ENCODE data around the gene TDRD7. TPM values are rescaled to one million over a fixed set of nuclear protein-coding genes. Genes with fewer than 3 reads are reported as not detected.
A peak's percentile ranks its signal among the peaks of the same experiment; 100 is the strongest.

TDRD7 gene
- total and polyA plus RNA-seq, 2 of the 13 experiments (the other 11 are each of a cell fraction or from before 2014, with no cell fraction given): 9.8 to 15.5 TPM

GRCh38 chr9:97475059-97475458 is 63.2 kb downstream of the TDRD7 start:
- Histone ChIP-seq H3K79me2 (ENCODE audit: insufficient read depth, low read length) (no peaks in the 10 kb centered on the region), H3K27ac (ENCODE audit: extremely low read length, insufficient read depth, low read length) (no peak overlapping the region), H3K27me3 (ENCODE audit: control insufficient read depth in 1 of 2, insufficient read depth in 2 of 2, low read length in 2 of 2) (no peaks in the 10 kb centered on the region), H3K4me2 (ENCODE audit: low read depth, low read length) (no peak overlapping the region), H2AFZ (ENCODE audit: low read length) (no peak overlapping the region), H3K4me3 (replicated peaks in 1 of 3; ENCODE audit: insufficient read depth in 1 of 3, low read depth in 2 of 3, low read length in 3 of 3) (no peak overlapping the region), H3K36me3 (replicated peaks in 1 of 2; ENCODE audit: control insufficient read depth in 1 of 2, insufficient read depth in 2 of 2, low read length in 2 of 2) (peaks cover 3 to 26% of the 10 kb centered on the region in 2 experiments; a peak in 4 of 5 replicates), H4K20me1 (ENCODE audit: insufficient read depth, low read length) (no peaks in the 10 kb centered on the region), H3K4me1 (ENCODE audit: insufficient read depth, low read length) (peaks cover 8% of the 10 kb centered on the region), H3K9me3 (ENCODE audit: low read length) (no peaks in the 10 kb centered on the region), H3K9ac (ENCODE audit: insufficient read depth, low read depth, low read length) (no peak overlapping the region)
- ATAC-seq (no peak), FAIRE-seq (no peak), DNase-seq (ENCODE audit: low spot score) (no peak)
- in situ Hi-C loops (cut with HindIII; ENCODE audit: extremely low pct_ligation_motif_present, low pct_unique_long_range_greater_than_20kb): no loop called here
- intact Hi-C loops (cut with micrococcal nuclease; ENCODE audit: unreplicated experiment): no loop called here
- ChIA-PET CTCF (ENCODE audit: low intra/inter-chr PET ratio, low total read pairs) (no interaction called here), POLR2A (no interaction called here)
- TF ChIP-seq KAT2B (IDR thresholded peaks at IDR 0.05; ENCODE audit: borderline replicate concordance, low read depth, low read length) (no peak), PITX1 (CRISPR knock-in tag; IDR thresholded peaks at IDR 0.05) (no peak)
- 90% methylated on average over 2 of the region's 2 CpGs for WGBS (ENCODE audit: low lambda C conversion rate)
- no TSS peak for BruUV-seq (replicated peaks)

- Histone ChIP-seq H3K9me3 (ENCODE audit: low read length) (no peaks in the 10 kb centered on the region), H3K79me2 (ENCODE audit: insufficient read depth, low read length) (no peaks in the 10 kb centered on the region), H3K4me1 (ENCODE audit: insufficient read depth, low read length) (peaks cover 8% of the 10 kb centered on the region), H3K27ac (ENCODE audit: extremely low read length, insufficient read depth, low read length) (peak overlapping the region; percentile 49), H2AFZ (ENCODE audit: low read length) (no peak overlapping the region), H4K20me1 (ENCODE audit: insufficient read depth, low read length) (no peaks in the 10 kb centered on the region), H3K9ac (ENCODE audit: insufficient read depth, low read depth, low read length) (no peak overlapping the region), H3K4me2 (ENCODE audit: low read depth, low read length) (no peak overlapping the region), H3K4me3 (replicated peaks in 1 of 3; ENCODE audit: insufficient read depth in 1 of 3, low read depth in 2 of 3, low read length in 3 of 3) (no peak overlapping the region), H3K27me3 (ENCODE audit: control insufficient read depth in 1 of 2, insufficient read depth in 2 of 2, low read length in 2 of 2) (no peaks in the 10 kb centered on the region), H3K36me3 (replicated peaks in 1 of 2; ENCODE audit: control insufficient read depth in 1 of 2, insufficient read depth in 2 of 2, low read length in 2 of 2) (peaks cover 7 to 21% of the 10 kb centered on the region in 2 experiments)
- in situ Hi-C loops (cut with HindIII; ENCODE audit: extremely low pct_ligation_motif_present, low pct_unique_long_range_greater_than_20kb) (no loop called here), intact Hi-C loops (cut with micrococcal nuclease; ENCODE audit: unreplicated experiment) (no loop called here)
- 40% methylated on average over 3 of the region's 3 CpGs for WGBS (ENCODE audit: low lambda C conversion rate)
- ATAC-seq (peak; percentile 73), DNase-seq (ENCODE audit: low spot score) (peak; percentile 38), FAIRE-seq (peak; percentile 59)
- POLR2A ChIA-PET: no interaction called here
- CTCF ChIA-PET (ENCODE audit: low intra/inter-chr PET ratio, low total read pairs): no interaction called here
- BruUV-seq (replicated peaks): no TSS peak
- TF ChIP-seq ZNF740 (CRISPR knock-in tag; IDR thresholded peaks at IDR 0.05) (no peak), PHB2 (IDR thresholded peaks at IDR 0.05; ENCODE audit: partially characterized antibody) (no peak), TIGD3 (CRISPR knock-in tag; IDR thresholded peaks at IDR 0.05; ENCODE audit: borderline replicate concordance) (no peak), ZBTB8A (CRISPR knock-in tag; IDR thresholded peaks at IDR 0.05; ENCODE audit: borderline replicate concordance, low read depth) (no peak), HNF4A (CRISPR knock-in tag; IDR thresholded peaks at IDR 0.05) (peak; percentile 42; the same call in 1 of the 2 replicates), NFIC (IDR thresholded peaks at IDR 0.05; ENCODE audit: low read length) (no peak), ZNF589 (CRISPR knock-in tag; conservative IDR thresholded peaks at IDR 0.05) (no peak), EZH2 (conservative IDR thresholded peaks at IDR 0.05; ENCODE audit: low read depth, low read length) (no peak), ZNF704 (CRISPR knock-in tag; IDR thresholded peaks at IDR 0.05; ENCODE audit: borderline replicate concordance) (no peak), DBP (CRISPR knock-in tag; IDR thresholded peaks at IDR 0.05; ENCODE audit: not compliant biosample characterization) (no peak), HNF4G (IDR thresholded peaks at IDR 0.05; ENCODE audit: borderline replicate concordance, low read depth, low read length) (peak; percentile 4; the same call in 1 of the 2 replicates), HNF4G (CRISPR knock-in tag; IDR thresholded peaks at IDR 0.05; ENCODE audit: borderline replicate concordance, low read depth) (no peak), NFE2L1 (CRISPR knock-in tag; IDR thresholded peaks at IDR 0.05; ENCODE audit: borderline replicate concordance) (no peak)
Measured at GRCh38 chr9:97478301-97478981, 66.5 kb downstream of the TDRD7 start.

Measured in HepG2 (cell line).